IMR-90 (cell line): ENCODE results near the gene TAF1A. TPM values are rescaled to one million over a fixed set of nuclear protein-coding genes. Genes with fewer than 3 reads are reported as not detected.

Experiments
- ATAC-seq: fragments of 200-7000 bp; cut with Tn5 transposase; 2 replicates; pipeline ENCODE4 v1.9.1; 2020; ENCODE audit warnings: low read depth, mild to moderate bottlenecking, moderate library complexity
- BruUV-seq: library from RNA; stranded (reverse); fragments of 400-500 nt; replicated peaks from 2 replicates; lab custom pipeline; 2021; lab: Mats Ljungman, UMichigan
- CTCF ChIA-PET: fragments of 300-600 bp; formaldehyde crosslinking; extraction: SDS; loops from one replicate; lab custom pipeline; 2021; ENCODE audit warnings: antibody characterized with exemption; lab: Yijun Ruan, JAX
- POLR2A ChIA-PET: fragments of 300-600 bp; sonication (Branson Sonifier 250); formaldehyde crosslinking; loops from one replicate; lab custom pipeline; 2022; ENCODE audit warnings: antibody characterized with exemption; ENCODE audit not compliant: unreplicated experiment; lab: Charles Lee
- DNase-seq: peaks from one replicate; pipeline ENCODE4 v3.0.0; 2013
- H2AFZ ChIP-seq: replicated peaks from 2 replicates; pipeline ENCODE3; 2013; ENCODE audit warnings: low read length, mild to moderate bottlenecking; ENCODE audit not compliant: poor library complexity
- H2AK5ac ChIP-seq: 2 replicates; pipeline ENCODE4 v1.6.1; 2013; ENCODE audit warnings: low read depth, low read length, inconsistent platforms
- H2AK9ac ChIP-seq: replicated peaks from 2 replicates; pipeline ENCODE3; 2013; ENCODE audit warnings: mild to moderate bottlenecking, low read depth, low read length, moderate library complexity; ENCODE audit not compliant: poor library complexity
- H2BK120ac ChIP-seq: 2 replicates; pipeline ENCODE4 v1.6.1; 2013; ENCODE audit warnings: low read depth, low read length, inconsistent platforms
- H2BK15ac ChIP-seq: 3 replicates; pipeline ENCODE4 v1.6.1; 2013; ENCODE audit warnings: low read depth, low read length, inconsistent platforms
- H2BK20ac ChIP-seq: 2 replicates; pipeline ENCODE4 v1.6.1; 2013; ENCODE audit warnings: low read depth, mild to moderate bottlenecking, inconsistent platforms, low read length, moderate library complexity
- H2BK5ac ChIP-seq: 2 replicates; pipeline ENCODE4 v1.6.1; 2013; ENCODE audit warnings: mild to moderate bottlenecking, low read depth, low read length, inconsistent platforms; ENCODE audit not compliant: poor library complexity, severe bottlenecking
- H3K14ac ChIP-seq: replicated peaks from 2 replicates; pipeline ENCODE4 v1.6.1; 2013; ENCODE audit warnings: low read depth, low read length, inconsistent platforms
- H3K18ac ChIP-seq: 2 replicates; pipeline ENCODE4 v1.6.1; 2013; ENCODE audit warnings: low read depth, low read length, control low read depth
- H3K23ac ChIP-seq: 2 replicates; pipeline ENCODE4 v1.6.1; 2013; ENCODE audit warnings: low read depth, low read length, inconsistent platforms
- H3K27ac ChIP-seq: 2 replicates; pipeline ENCODE4 v1.5.1; 2013; ENCODE audit warnings: mild to moderate bottlenecking, control low read depth, low read length; ENCODE audit not compliant: insufficient read depth
- H3K27me3 ChIP-seq: 2 replicates; pipeline ENCODE4 v1.6.1; 2013; ENCODE audit warnings: low read length; ENCODE audit not compliant: control insufficient read depth, insufficient read depth
- H3K36me3 ChIP-seq: 2 replicates; pipeline ENCODE4 v1.6.1; 2013; ENCODE audit warnings: low read length, mixed read lengths; ENCODE audit not compliant: control insufficient read depth, insufficient read depth
- H3K4ac ChIP-seq: 2 replicates; pipeline ENCODE4 v1.6.1; 2013; ENCODE audit warnings: low read depth, low read length, inconsistent platforms
- H3K4me1 ChIP-seq: 2 replicates; pipeline ENCODE4 v1.6.1; 2013; ENCODE audit warnings: low read length, mixed read lengths; ENCODE audit not compliant: control insufficient read depth, insufficient read depth
- H3K4me2 ChIP-seq: 2 replicates; pipeline ENCODE4 v1.6.1; 2013; ENCODE audit warnings: low read depth, mild to moderate bottlenecking, control low read depth, low read length, moderate library complexity
- H3K4me3 ChIP-seq: 2 replicates; pipeline ENCODE4 v1.5.1; 2013; ENCODE audit warnings: low read depth, mild to moderate bottlenecking, control low read depth, low read length, moderate library complexity; ENCODE audit not compliant: insufficient read depth
- H3K56ac ChIP-seq: 2 replicates; pipeline ENCODE4 v1.6.1; 2013; ENCODE audit warnings: low read length, inconsistent platforms; ENCODE audit not compliant: insufficient read depth; ENCODE audit errors: extremely low read depth
- H3K79me1 ChIP-seq, 2 experiments: 2 replicates each; pipeline ENCODE4 v1.6.1; 2013; ENCODE audit warnings: low read length in 2 of 2, inconsistent platforms in 1 of 2, low read depth in 1 of 2
- H3K9ac ChIP-seq: 2 replicates; pipeline ENCODE4 v1.6.1; 2013; ENCODE audit warnings: low read depth, low read length, control low read depth
- H3K9me1 ChIP-seq: 2 replicates; pipeline ENCODE4 v1.6.1; 2013; ENCODE audit warnings: low read length, inconsistent platforms; ENCODE audit not compliant: insufficient read depth
- H3K9me3 ChIP-seq: 2 replicates; pipeline ENCODE4 v1.6.1; 2013; ENCODE audit warnings: low read length; ENCODE audit not compliant: control insufficient read depth, insufficient read depth
- H4K20me1 ChIP-seq: 2 replicates; pipeline ENCODE4 v1.6.1; 2013; ENCODE audit warnings: low read length, inconsistent platforms; ENCODE audit not compliant: insufficient read depth
- H4K5ac ChIP-seq: 2 replicates; pipeline ENCODE4 v1.6.1; 2013; ENCODE audit warnings: mild to moderate bottlenecking, low read depth, low read length, control low read depth
- H4K8ac ChIP-seq, 2 experiments: 2 replicates each; pipeline ENCODE4 v1.6.1; 2013; ENCODE audit warnings: low read depth in 2 of 2, low read length in 2 of 2, control low read depth in 1 of 2, inconsistent platforms in 1 of 2
- H4K91ac ChIP-seq: 2 replicates; pipeline ENCODE4 v1.6.1; 2013; ENCODE audit warnings: low read depth, low read length, inconsistent platforms; ENCODE audit not compliant: insufficient read depth
- BHLHE40 ChIP-seq: fragments of 150-350 bp; IDR thresholded peaks from 2 replicates; pipeline ENCODE4 v1.6.1; 2016; ENCODE audit warnings: mild to moderate bottlenecking, low read depth, low read length
- CEBPB ChIP-seq: IDR thresholded peaks from 2 replicates; pipeline ENCODE4 v1.6.1; 2012; ENCODE audit warnings: low read depth, low read length, improper control_type of control experiment
- CHD1 ChIP-seq: IDR thresholded peaks from 2 replicates; pipeline ENCODE4 v1.6.1; 2012; ENCODE audit warnings: low read depth, low read length, improper control_type of control experiment
- FOS ChIP-seq: fragments of 150-350 bp; IDR thresholded peaks from 2 replicates; pipeline ENCODE4 v1.6.1; 2016; ENCODE audit warnings: low read depth, low read length
- MAFK ChIP-seq: IDR thresholded peaks from 2 replicates; pipeline ENCODE4 v1.6.1; 2012; ENCODE audit warnings: low read depth, low read length, improper control_type of control experiment
- MAZ ChIP-seq: IDR thresholded peaks from 2 replicates; pipeline ENCODE4 v1.6.1; 2012; ENCODE audit warnings: low read depth, mild to moderate bottlenecking, low read length, improper control_type of control experiment, moderate library complexity, borderline replicate concordance
- MXI1 ChIP-seq: IDR thresholded peaks from 2 replicates; pipeline ENCODE4 v1.6.1; 2012; ENCODE audit warnings: low read depth, mild to moderate bottlenecking, low read length, moderate library complexity, borderline replicate concordance
- NFE2L2 ChIP-seq: fragments of 150-350 bp; IDR thresholded peaks from 2 replicates; pipeline ENCODE4 v1.6.1; 2016; ENCODE audit warnings: low read depth, mild to moderate bottlenecking, low read length
- POLR2A ChIP-seq: IDR thresholded peaks from 2 replicates; pipeline ENCODE4 v1.6.1; 2012; ENCODE audit warnings: mild to moderate bottlenecking, low read depth, low read length
- RCOR1 ChIP-seq: IDR thresholded peaks from 2 replicates; pipeline ENCODE4 v1.6.1; 2012; ENCODE audit warnings: mild to moderate bottlenecking, low read length, improper control_type of control experiment; ENCODE audit not compliant: insufficient replicate concordance
- RFX5 ChIP-seq: IDR thresholded peaks from 2 replicates; pipeline ENCODE4 v1.8.0; 2012; ENCODE audit warnings: low read depth, mild to moderate bottlenecking, low read length, moderate library complexity
- SMC3 ChIP-seq: fragments of 150-350 bp; IDR thresholded peaks from 2 replicates; pipeline ENCODE4 v1.6.1; 2016; ENCODE audit warnings: low read depth, mild to moderate bottlenecking, antibody characterized with exemption, low read length, moderate library complexity
- USF2 ChIP-seq: fragments of 150-350 bp; IDR thresholded peaks from 2 replicates; pipeline ENCODE4 v1.6.1; 2017; ENCODE audit warnings: mild to moderate bottlenecking, antibody characterized with exemption, low read length, low read depth
- dilution Hi-C: fragments of 300-500 bp; cut with HindIII; formaldehyde crosslinking; loops from one replicate; pipeline ENCODE4 v1.14.3; 2018; ENCODE audit warnings: low sequenced_read_pairs; ENCODE audit not compliant: unreplicated experiment
- in situ Hi-C: fragments of 300-500 bp; cut with MboI; formaldehyde crosslinking; loops from 3 replicates; pipeline ENCODE4 v1.14.3; 2019; ENCODE audit warnings: low sequenced_read_pairs, inconsistent platforms, mixed read lengths
- intact Hi-C: fragments of 100-400 bp; cut with micrococcal nuclease; formaldehyde crosslinking; loops from 2 replicates; pipeline ENCODE4 v1.10.0; 2022
- polyA plus RNA-seq, 3 experiments: library from polyadenylated mRNA; depleted of rRNA; stranded (reverse); fragments of >200 nt; gene quantifications; 2 replicates each; pipeline ENCODE4 v1.2.3, GENCODE V29; 2012; ENCODE audit warnings: low replicate concordance in 1 of 3
- total RNA-seq: library from RNA; depleted of rRNA; stranded (reverse); fragments of >200 nt; gene quantifications from 2 replicates; pipeline ENCODE4 v1.2.3, GENCODE V29; 2012
- TF ChIP-seq, protein P1 (sequence below): fragments of 150-350 bp; IDR thresholded peaks from 2 replicates; pipeline ENCODE4 v1.6.1; 2016; ENCODE audit warnings: low read depth, mild to moderate bottlenecking, low read length, moderate library complexity, borderline replicate concordance
- TF ChIP-seq, protein P2 (sequence below): conservative IDR thresholded peaks from 2 replicates; pipeline ENCODE4 v1.5.1; 2012; ENCODE audit warnings: mild to moderate bottlenecking, low read depth, low read length, improper control_type of control experiment

The TAF1A gene
- total and polyA plus RNA-seq, 2 of the 4 experiments (the other 2 are of a cell fraction): 3.8 to 5.4 TPM

GRCh38 chr1:222623458-222623857 lies 33.7 kb upstream of the TAF1A start:
- TF ChIP-seq BHLHE40 (no peak), MAFK (no peak), MXI1 (no peak), NFE2L2 (no peak), SMC3 (no peak), RFX5 (no peak), RCOR1 (no peak), MAZ (no peak), USF2 (no peak), POLR2A (no peak), FOS (no peak), CHD1 (no peak), CEBPB (no peak)
- TF ChIP-seq, protein P1, sequence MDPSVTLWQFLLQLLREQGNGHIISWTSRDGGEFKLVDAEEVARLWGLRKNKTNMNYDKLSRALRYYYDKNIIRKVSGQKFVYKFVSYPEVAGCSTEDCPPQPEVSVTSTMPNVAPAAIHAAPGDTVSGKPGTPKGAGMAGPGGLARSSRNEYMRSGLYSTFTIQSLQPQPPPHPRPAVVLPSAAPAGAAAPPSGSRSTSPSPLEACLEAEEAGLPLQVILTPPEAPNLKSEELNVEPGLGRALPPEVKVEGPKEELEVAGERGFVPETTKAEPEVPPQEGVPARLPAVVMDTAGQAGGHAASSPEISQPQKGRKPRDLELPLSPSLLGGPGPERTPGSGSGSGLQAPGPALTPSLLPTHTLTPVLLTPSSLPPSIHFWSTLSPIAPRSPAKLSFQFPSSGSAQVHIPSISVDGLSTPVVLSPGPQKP: no peak
- TF ChIP-seq, protein P2, sequence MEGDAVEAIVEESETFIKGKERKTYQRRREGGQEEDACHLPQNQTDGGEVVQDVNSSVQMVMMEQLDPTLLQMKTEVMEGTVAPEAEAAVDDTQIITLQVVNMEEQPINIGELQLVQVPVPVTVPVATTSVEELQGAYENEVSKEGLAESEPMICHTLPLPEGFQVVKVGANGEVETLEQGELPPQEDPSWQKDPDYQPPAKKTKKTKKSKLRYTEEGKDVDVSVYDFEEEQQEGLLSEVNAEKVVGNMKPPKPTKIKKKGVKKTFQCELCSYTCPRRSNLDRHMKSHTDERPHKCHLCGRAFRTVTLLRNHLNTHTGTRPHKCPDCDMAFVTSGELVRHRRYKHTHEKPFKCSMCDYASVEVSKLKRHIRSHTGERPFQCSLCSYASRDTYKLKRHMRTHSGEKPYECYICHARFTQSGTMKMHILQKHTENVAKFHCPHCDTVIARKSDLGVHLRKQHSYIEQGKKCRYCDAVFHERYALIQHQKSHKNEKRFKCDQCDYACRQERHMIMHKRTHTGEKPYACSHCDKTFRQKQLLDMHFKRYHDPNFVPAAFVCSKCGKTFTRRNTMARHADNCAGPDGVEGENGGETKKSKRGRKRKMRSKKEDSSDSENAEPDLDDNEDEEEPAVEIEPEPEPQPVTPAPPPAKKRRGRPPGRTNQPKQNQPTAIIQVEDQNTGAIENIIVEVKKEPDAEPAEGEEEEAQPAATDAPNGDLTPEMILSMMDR: no peak
- intact Hi-C loops: no loop called here
- peaks cover 20% of the 10 kb centered on the region for H3K36me3 ChIP-seq

More at GRCh38 chr1:222623458-222623857, 33.7 kb upstream of the TAF1A start:
- Histone ChIP-seq H3K56ac (no peak overlapping the region), H2BK15ac (no peak overlapping the region), H4K91ac (no peak overlapping the region), H4K20me1 (peaks cover 5% of the 10 kb centered on the region; the same call in 1 of the 2 replicates), H2AK5ac (no peak overlapping the region), H3K18ac (no peak overlapping the region), H2BK20ac (no peak overlapping the region), H3K23ac (no peak overlapping the region), H3K9me3 (no peaks in the 10 kb centered on the region), H3K27ac (no peak overlapping the region), H3K4me1 (peaks cover 3% of the 10 kb centered on the region; the same call in 1 of the 2 replicates), H3K4me3 (no peak overlapping the region), H3K27me3 (no peaks in the 10 kb centered on the region), H3K14ac (no peak overlapping the region), H3K9ac (no peak overlapping the region), H2BK5ac (no peak overlapping the region), H4K5ac (no peak overlapping the region), H2AK9ac (no peak overlapping the region), H3K4me2 (no peak overlapping the region), H3K9me1 (peaks cover 6% of the 10 kb centered on the region), H2AFZ (no peak overlapping the region), H4K8ac (no peak overlapping the region), H2BK120ac (no peak overlapping the region), H3K4ac (no peak overlapping the region), H3K79me1 (peaks cover 9 to 26% of the 10 kb centered on the region in 2 experiments; a peak in 3 of 4 replicates)
- ChIA-PET CTCF (no interaction called here), POLR2A (no interaction called here)
- in situ Hi-C loops (no loop called here), dilution Hi-C loops (no loop called here)
- ATAC-seq (no peak), DNase-seq (no peak)
- BruUV-seq: no TSS peak
